Keratinocyte (primary cell): ENCODE results near the gene RPS3A. TPM values are rescaled to one million over a fixed set of nuclear protein-coding genes. Genes with fewer than 3 reads are reported as not detected.

Source experiments
- DNase-seq: peaks from one replicate; pipeline ENCODE4 v3.0.0-alpha.2; 2011; ENCODE audit warnings: low read depth, missing footprints, low spot score
- FAIRE-seq: peaks from 2 replicates; lab custom pipeline; 2011; peaks lifted over from hg19 to GRCh38; lab: Jason Lieb, UNC
- H2AFZ ChIP-seq: 2 replicates; pipeline ENCODE4 v1.6.0; 2012; ENCODE audit warnings: low read length, control low read depth, inconsistent platforms; ENCODE audit not compliant: control insufficient read depth
- H3K27ac ChIP-seq: 2 replicates; pipeline ENCODE4 v1.5.1; 2011; ENCODE audit warnings: low read length; ENCODE audit not compliant: control insufficient read depth, insufficient read depth
- H3K27me3 ChIP-seq: 3 replicates; pipeline ENCODE4 v1.6.0; 2011; ENCODE audit warnings: low read length; ENCODE audit not compliant: control insufficient read depth, insufficient read depth; ENCODE audit errors: extremely low read depth
- H3K36me3 ChIP-seq, 2 experiments: 2 replicates in 1 of 2; 3 replicates in 1 of 2; pipeline ENCODE4 v1.5.1; 2011; ENCODE audit warnings: low read length in 2 of 2, mild to moderate bottlenecking in 1 of 2; ENCODE audit not compliant: control insufficient read depth in 2 of 2, insufficient read depth in 2 of 2; ENCODE audit errors: extremely low read depth in 1 of 2
- H3K4me1 ChIP-seq: 3 replicates; pipeline ENCODE4 v1.5.1; 2011; ENCODE audit warnings: low read length; ENCODE audit not compliant: control insufficient read depth, insufficient read depth; ENCODE audit errors: extremely low read depth
- H3K4me2 ChIP-seq: 3 replicates; pipeline ENCODE4 v1.6.0; 2011; ENCODE audit warnings: low read depth, low read length; ENCODE audit not compliant: control insufficient read depth, insufficient read depth; ENCODE audit errors: extremely low read depth
- H3K4me3 ChIP-seq, 3 experiments: fragments of 200-600 bp in 1 of 3; sonication (generic) in 1 of 3; 2 replicates in 2 of 3; 3 replicates in 1 of 3; pipeline ENCODE4 v1.5.1; 2011 to 2016; ENCODE audit warnings: low read length in 3 of 3, mild to moderate bottlenecking in 3 of 3, control low read depth in 2 of 3, inconsistent platforms in 1 of 3, low read depth in 1 of 3, mixed read lengths in 1 of 3, mixed run types in 1 of 3, moderate library complexity in 1 of 3; ENCODE audit not compliant: control insufficient read depth in 2 of 3, insufficient read depth in 2 of 3; ENCODE audit errors: extremely low read depth in 1 of 3
- H3K79me2 ChIP-seq: 2 replicates; pipeline ENCODE4 v1.6.0; 2012; ENCODE audit warnings: low read length; ENCODE audit not compliant: control insufficient read depth, insufficient read depth
- H3K9ac ChIP-seq: 3 replicates; pipeline ENCODE4 v1.6.0; 2011; ENCODE audit warnings: low read length; ENCODE audit not compliant: control insufficient read depth, insufficient read depth; ENCODE audit errors: extremely low read depth
- H3K9me1 ChIP-seq: 3 replicates; pipeline ENCODE4 v1.6.0; 2011; ENCODE audit warnings: low read length; ENCODE audit not compliant: control insufficient read depth, insufficient read depth; ENCODE audit errors: extremely low read depth
- H3K9me3 ChIP-seq: 2 replicates; pipeline ENCODE4 v1.5.1; 2012; ENCODE audit warnings: low read depth, low read length; ENCODE audit not compliant: control insufficient read depth
- H4K20me1 ChIP-seq: 3 replicates; pipeline ENCODE4 v1.6.0; 2011; ENCODE audit warnings: low read length; ENCODE audit not compliant: control insufficient read depth, insufficient read depth; ENCODE audit errors: extremely low read depth
- EZH2 ChIP-seq: IDR thresholded peaks from one replicate; pipeline ENCODE4 v1.6.1; 2012; ENCODE audit warnings: inconsistent platforms, mild to moderate bottlenecking, low read length, moderate library complexity
- dilution Hi-C: fragments of 300-500 bp; cut with MboI; formaldehyde crosslinking; loops from one replicate; pipeline ENCODE4 v1.7.0; 2020; ENCODE audit warnings: low sequenced_read_pairs; ENCODE audit not compliant: extremely low pct_ligation_motif_present
- polyA plus RNA-seq, 5 experiments: library from polyadenylated mRNA; depleted of rRNA in 3 of 5; stranded (reverse) in 3 of 5; stranded (forward) in 1 of 5; unstranded in 1 of 5; fragments of >200 nt; gene quantifications; 1 replicate in 1 of 5; 2 replicates in 3 of 5; 3 replicates in 1 of 5; pipeline versions ENCODE4 v1.2.1 to v1.2.3, GENCODE V29; 2011 to 2012; ENCODE audit warnings: missing spikeins in 2 of 5, low read depth in 1 of 5, low replicate concordance in 1 of 5
- TF ChIP-seq, protein P1 (sequence below), 3 experiments: IDR thresholded peaks in 1 of 3; conservative IDR thresholded peaks in 1 of 3; optimal IDR thresholded peaks in 1 of 3; 2 replicates in 2 of 3; 3 replicates in 1 of 3; pipeline versions ENCODE3 to v1.5.1; 2011; ENCODE audit warnings: low read length in 3 of 3, mild to moderate bottlenecking in 3 of 3, moderate library complexity in 2 of 3, control low read depth in 1 of 3, inconsistent platforms in 1 of 3; ENCODE audit not compliant: insufficient read depth in 2 of 3; ENCODE audit errors: extremely low read depth in 1 of 3

Gene RPS3A
- polyA plus RNA-seq, 1 donor (not counting 4 experiments of a cell fraction or from before 2014, with no cell fraction given) = 3,377 TPM

DNA sequence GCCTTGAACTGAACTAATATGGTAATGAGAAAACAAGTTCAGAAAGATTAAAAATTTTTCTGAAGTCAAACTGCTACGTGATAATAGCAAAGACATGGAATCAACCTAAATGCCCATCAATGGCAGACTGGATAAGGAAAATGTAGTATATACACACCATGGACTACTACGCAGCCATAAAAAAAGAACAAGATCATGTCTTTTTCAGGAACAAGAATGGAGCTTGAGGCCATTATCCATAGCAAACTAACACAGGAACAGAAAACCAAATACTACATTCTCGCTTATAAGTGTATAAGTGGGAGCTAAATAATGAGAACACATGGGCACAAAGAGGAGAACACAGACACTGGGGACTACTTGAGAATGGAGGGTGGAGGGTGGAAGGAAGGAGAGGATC is 4.3 kb upstream of the RPS3A start:
- H3K4me3 ChIP-seq = no peak overlapping the region

DNA sequence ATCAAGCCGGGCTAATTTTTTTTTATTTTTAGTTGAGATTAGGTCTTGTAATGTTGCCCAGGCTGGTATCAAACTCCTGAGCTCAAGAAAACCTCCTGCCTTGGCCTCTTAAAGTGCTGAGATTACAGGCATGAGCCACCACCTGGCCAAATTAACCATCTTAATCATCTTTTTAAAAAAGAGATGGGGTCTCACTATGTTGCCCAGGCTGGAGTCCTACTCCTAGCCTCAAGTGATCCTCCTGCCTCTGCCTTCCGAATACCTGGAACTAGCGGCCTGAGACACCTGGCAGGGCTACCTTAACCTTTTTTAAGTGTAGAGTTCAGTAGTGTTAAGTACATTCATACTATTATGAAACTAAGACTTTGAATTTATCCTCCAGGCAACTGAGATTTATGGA is 1.7 kb upstream of the RPS3A start:
- Histone ChIP-seq H4K20me1 (peaks cover 8% of the 10 kb centered on the region), H3K79me2 (peaks cover 33% of the 10 kb centered on the region), H3K9me3 (no peaks in the 10 kb centered on the region), H3K36me3 (peaks cover 8 to 22% of the 10 kb centered on the region in 2 experiments), H3K9me1 (no peaks in the 10 kb centered on the region), H3K4me1 (peaks cover 15% of the 10 kb centered on the region), H3K4me2 (no peak overlapping the region), H3K9ac (no peak overlapping the region), H3K27me3 (no peaks in the 10 kb centered on the region), H2AFZ (no peak overlapping the region), H3K4me3 (no peak overlapping the region), H3K27ac (no peak overlapping the region)
- no peak for FAIRE-seq
- dilution Hi-C loops = no loop called here
- DNase-seq = no peak
- TF ChIP-seq, protein P1, sequence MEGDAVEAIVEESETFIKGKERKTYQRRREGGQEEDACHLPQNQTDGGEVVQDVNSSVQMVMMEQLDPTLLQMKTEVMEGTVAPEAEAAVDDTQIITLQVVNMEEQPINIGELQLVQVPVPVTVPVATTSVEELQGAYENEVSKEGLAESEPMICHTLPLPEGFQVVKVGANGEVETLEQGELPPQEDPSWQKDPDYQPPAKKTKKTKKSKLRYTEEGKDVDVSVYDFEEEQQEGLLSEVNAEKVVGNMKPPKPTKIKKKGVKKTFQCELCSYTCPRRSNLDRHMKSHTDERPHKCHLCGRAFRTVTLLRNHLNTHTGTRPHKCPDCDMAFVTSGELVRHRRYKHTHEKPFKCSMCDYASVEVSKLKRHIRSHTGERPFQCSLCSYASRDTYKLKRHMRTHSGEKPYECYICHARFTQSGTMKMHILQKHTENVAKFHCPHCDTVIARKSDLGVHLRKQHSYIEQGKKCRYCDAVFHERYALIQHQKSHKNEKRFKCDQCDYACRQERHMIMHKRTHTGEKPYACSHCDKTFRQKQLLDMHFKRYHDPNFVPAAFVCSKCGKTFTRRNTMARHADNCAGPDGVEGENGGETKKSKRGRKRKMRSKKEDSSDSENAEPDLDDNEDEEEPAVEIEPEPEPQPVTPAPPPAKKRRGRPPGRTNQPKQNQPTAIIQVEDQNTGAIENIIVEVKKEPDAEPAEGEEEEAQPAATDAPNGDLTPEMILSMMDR (optimal IDR thresholded peaks at IDR 0.05 in 1 of 3, IDR thresholded peaks at IDR 0.05 in 1 of 3, conservative IDR thresholded peaks at IDR 0.05 in 1 of 3; ENCODE audit: extremely low read depth in 1 of 3, insufficient read depth in 2 of 3, low read length in 3 of 3) = no peak

More for the DNA sequence above, 4.3 kb upstream of the RPS3A start:
- Histone ChIP-seq H4K20me1 (no peaks in the 10 kb centered on the region), H3K36me3 (peaks cover 0 to 3% of the 10 kb centered on the region in 2 experiments), H3K9me3 (no peaks in the 10 kb centered on the region), H3K27ac (no peak overlapping the region), H3K4me2 (no peak overlapping the region), H3K4me1 (peaks cover 5% of the 10 kb centered on the region), H3K79me2 (peaks cover 7% of the 10 kb centered on the region), H2AFZ (no peak overlapping the region), H3K9me1 (no peaks in the 10 kb centered on the region), H3K9ac (no peak overlapping the region), H3K27me3 (no peaks in the 10 kb centered on the region)
- no peak for FAIRE-seq
- TF ChIP-seq, protein P1 (optimal IDR thresholded peaks at IDR 0.05 in 1 of 3, IDR thresholded peaks at IDR 0.05 in 1 of 3, conservative IDR thresholded peaks at IDR 0.05 in 1 of 3; ENCODE audit: extremely low read depth in 1 of 3, insufficient read depth in 2 of 3, low read length in 3 of 3) = no peak
- TF ChIP-seq EZH2 = no peak
- DNase-seq = no peak
- dilution Hi-C loops = no loop called here
